ENCODE data around the gene AP1B1. TPM values are rescaled to one million over a fixed set of nuclear protein-coding genes. Genes with fewer than 3 reads are reported as not detected.

AP1B1 gene
- total and polyA plus RNA-seq, 2 of the 4 experiments (the other 2 are of a cell fraction): 55.7 to 70.8 TPM

DNA sequence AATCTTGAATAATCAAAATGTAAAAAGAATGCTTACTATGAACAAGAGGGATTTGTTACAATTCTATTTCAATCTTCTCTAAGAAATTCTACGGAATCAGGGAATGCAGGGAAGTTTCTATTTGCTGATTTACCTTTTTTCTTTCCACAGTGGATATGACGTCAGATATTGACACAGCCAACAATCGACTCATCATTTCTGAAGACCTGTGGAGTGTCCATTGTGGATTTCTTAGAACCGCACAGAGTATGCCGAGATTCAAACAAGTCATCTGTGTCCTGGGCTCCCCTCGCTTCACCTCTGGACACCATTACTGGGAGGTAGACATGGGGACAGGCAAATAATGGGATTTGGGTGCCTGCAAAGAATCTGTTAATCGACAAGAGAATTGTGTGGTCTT is 45.9 kb upstream of the AP1B1 start:
- no peak overlapping the region for H3K4me2 ChIP-seq (ENCODE audit: low read depth, low read length)
- no peak overlapping the region for H4K8ac ChIP-seq (ENCODE audit: low read depth in 2 of 2, low read length in 2 of 2)
- H3K9me3 ChIP-seq (ENCODE audit: control insufficient read depth, insufficient read depth, low read length): no peaks in the 10 kb centered on the region
- no peak overlapping the region for H3K14ac ChIP-seq (replicated peaks; ENCODE audit: low read depth, low read length)
- no peaks in the 10 kb centered on the region for H3K9me1 ChIP-seq (ENCODE audit: insufficient read depth, low read length)
- dilution Hi-C loops (cut with HindIII; ENCODE audit: low sequenced_read_pairs, unreplicated experiment): no loop called here
- no peak overlapping the region for H2BK5ac ChIP-seq (ENCODE audit: low read depth, low read length, poor library complexity, severe bottlenecking)
- H3K56ac ChIP-seq (ENCODE audit: extremely low read depth, insufficient read depth, low read length): no peak overlapping the region
- H4K91ac ChIP-seq (ENCODE audit: insufficient read depth, low read depth, low read length): no peak overlapping the region
- no peak overlapping the region for H2AFZ ChIP-seq (replicated peaks; ENCODE audit: low read length, poor library complexity)
- intact Hi-C loops (cut with micrococcal nuclease): no loop called here
- no peak overlapping the region for H4K5ac ChIP-seq (ENCODE audit: low read depth, low read length)
- no peak overlapping the region for H2BK120ac ChIP-seq (ENCODE audit: low read depth, low read length)
- no TSS peak for BruUV-seq (replicated peaks)
- H3K23ac ChIP-seq (ENCODE audit: low read depth, low read length): no peak overlapping the region
- H3K4me1 ChIP-seq (ENCODE audit: control insufficient read depth, insufficient read depth, low read length): no peaks in the 10 kb centered on the region
- peaks cover 45% of the 10 kb centered on the region for H3K27me3 ChIP-seq (ENCODE audit: control insufficient read depth, insufficient read depth, low read length)
- in situ Hi-C loops (cut with MboI; ENCODE audit: low sequenced_read_pairs): no loop called here
- H3K4ac ChIP-seq (ENCODE audit: low read depth, low read length): no peak overlapping the region
- TF ChIP-seq CHD1 (IDR thresholded peaks at IDR 0.05; ENCODE audit: low read depth, low read length): no peak
- no peaks in the 10 kb centered on the region for H4K20me1 ChIP-seq (ENCODE audit: insufficient read depth, low read length)
- no peak overlapping the region for H3K4me3 ChIP-seq (ENCODE audit: insufficient read depth, low read depth, low read length)
- H2AK9ac ChIP-seq (replicated peaks; ENCODE audit: low read depth, low read length, poor library complexity): no peak overlapping the region
- H3K36me3 ChIP-seq (ENCODE audit: control insufficient read depth, insufficient read depth, low read length): no peaks in the 10 kb centered on the region
- no peak overlapping the region for H2BK15ac ChIP-seq (ENCODE audit: low read depth, low read length)
- H3K9ac ChIP-seq (ENCODE audit: low read depth, low read length): no peak overlapping the region
- ATAC-seq (ENCODE audit: low read depth) (no peak), DNase-seq (no peak)
- no peak overlapping the region for H2AK5ac ChIP-seq (ENCODE audit: low read depth, low read length)
- CTCF ChIA-PET: no interaction called here
- 100% methylated on average over 1 of the region's 7 CpGs; no CpG with 5 or more reads in 1 of the 2 experiments for WGBS, 2 experiments (ENCODE audit: extremely low coverage in 2 of 2, insufficient read length in 1 of 2)
- POLR2A ChIA-PET (ENCODE audit: unreplicated experiment): no interaction called here
- H3K18ac ChIP-seq (ENCODE audit: low read depth, low read length): no peak overlapping the region
- no peaks in the 10 kb centered on the region for H3K79me1 ChIP-seq (ENCODE audit: low read depth in 1 of 2, low read length in 2 of 2)
- no peak overlapping the region for H2BK20ac ChIP-seq (ENCODE audit: low read depth, low read length)
- H3K27ac ChIP-seq (ENCODE audit: insufficient read depth, low read length): no peak overlapping the region

Measured in IMR-90 (cell line).